Spleen (tissue), 7 donors: ENCODE results near the gene BEND7.

ENCODE experiments used
- CTCF ChIP-seq, 11 experiments: fragments of 200-600 bp in 7 of 11; fragments of 450-650 bp in 4 of 11; sonication (generic) in 4 of 11; IDR thresholded peaks in 8 of 11; conservative IDR thresholded peaks in 3 of 11; 1 replicate in 7 of 11; 2 replicates in 4 of 11; pipeline versions ENCODE4 v1.4.0 to v1.8.0; 2016 to 2021; ENCODE audit warnings: antibody characterized with exemption in 11 of 11, inconsistent platforms in 4 of 11, mild to moderate bottlenecking in 1 of 11
- POLR2A ChIP-seq, 3 donors: fragments of 450-650 bp; IDR thresholded peaks; one replicate each; pipeline ENCODE4 v1.5.1; 2017; ENCODE audit warnings: antibody characterized with exemption in 3 of 3, mild to moderate bottlenecking in 1 of 3
- POLR2AphosphoS5 ChIP-seq, 3 donors: sonication (generic); formaldehyde crosslinking; IDR thresholded peaks; one replicate each; pipeline ENCODE4 v1.5.1; 2017; ENCODE audit warnings: antibody characterized with exemption in 3 of 3
- donor health status: DM: no; HTN: no; CAD: no; lungs with moderate emphysema.
- donor health status: DM: no; HTN: no; CAD: no.
- donor health status: DM: no; HTN: no; CAD: no.

DNA sequence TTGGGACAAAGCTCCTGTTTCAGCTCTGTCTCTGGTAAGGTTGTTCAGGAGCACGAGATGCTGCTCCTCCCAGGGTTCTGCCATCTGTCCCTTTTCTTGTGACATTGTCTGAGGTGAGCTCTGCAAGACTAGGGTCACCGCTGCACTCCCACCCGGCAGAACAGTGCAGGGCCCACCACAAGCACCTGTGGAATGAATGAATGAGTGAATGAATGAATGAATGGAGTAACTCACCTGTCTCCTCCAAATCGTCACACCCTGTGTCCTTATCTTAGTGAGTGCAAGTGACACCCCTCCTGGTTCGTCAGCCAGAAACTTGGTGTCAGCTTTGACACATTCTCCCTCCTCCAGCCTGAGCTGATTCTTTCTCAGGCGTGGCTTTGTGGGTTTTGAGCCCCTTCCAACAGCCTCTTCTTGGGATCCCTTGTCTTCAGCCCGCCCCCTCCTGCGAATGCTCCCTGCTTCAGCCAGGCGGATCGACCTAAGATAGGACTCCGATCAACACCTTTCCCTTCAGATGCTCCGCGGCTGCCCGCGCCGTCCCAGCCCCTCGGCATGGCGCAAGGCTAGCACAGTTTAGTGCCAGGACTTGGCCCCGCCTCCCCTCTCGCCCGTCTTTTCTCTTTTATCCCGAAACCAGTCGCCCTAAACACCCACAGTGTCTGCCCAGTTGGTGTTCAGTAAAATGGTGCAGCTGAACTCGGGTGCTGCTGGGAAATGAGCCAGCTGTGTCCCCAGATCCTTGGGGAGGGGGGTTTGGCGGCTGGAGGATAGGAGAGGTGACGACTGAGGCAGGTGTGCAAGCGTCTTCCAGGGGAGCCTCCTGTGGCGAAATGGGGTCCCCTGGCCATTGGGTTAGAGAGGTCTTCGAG lies 89.3 kb downstream of the BEND7 start:
- TF ChIP-seq CTCF (IDR thresholded peaks at IDR 0.05 in 8 of 11, conservative IDR thresholded peaks at IDR 0.05 in 3 of 11) (no peak), POLR2A (IDR thresholded peaks at IDR 0.05) (no peak), POLR2AphosphoS5 (IDR thresholded peaks at IDR 0.05) (no peak)
